ENCODE results near the gene ZG16B. TPM values are rescaled to one million over a fixed set of nuclear protein-coding genes. Genes with fewer than 3 reads are reported as not detected.

The ZG16B gene
- polyA plus RNA-seq, 2 donors, result 0.77 to 1.1 TPM

DNA sequence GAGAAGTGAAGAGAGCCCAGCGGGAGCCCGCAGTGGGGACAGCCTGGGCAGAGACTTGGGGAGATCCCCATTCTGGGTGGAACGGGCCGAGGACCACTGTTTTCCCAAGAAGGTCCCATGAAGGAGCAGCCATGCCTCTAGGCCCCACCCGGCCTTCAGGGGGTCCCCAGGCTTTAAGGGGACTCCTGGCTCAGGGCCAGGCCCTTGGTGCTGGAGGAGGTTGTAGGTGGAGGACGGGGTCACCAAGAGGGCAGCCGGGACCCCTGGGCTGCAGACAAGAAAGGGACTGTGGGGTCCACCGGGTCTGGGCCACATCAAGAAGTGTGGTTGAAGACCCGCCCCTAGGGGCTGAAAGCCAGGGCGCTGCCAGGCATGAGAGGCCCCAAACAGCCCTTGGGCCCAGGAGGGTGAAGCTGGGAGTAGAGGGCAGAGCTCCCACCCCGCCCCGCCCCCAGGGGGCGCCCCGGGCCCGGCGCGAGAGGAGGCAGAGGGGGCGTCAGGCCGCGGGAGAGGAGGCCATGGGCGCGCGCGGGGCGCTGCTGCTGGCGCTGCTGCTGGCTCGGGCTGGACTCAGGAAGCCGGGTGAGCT lies 13.3 kb upstream of the ZG16B start, which contains the start of gene PRSS21:
PRSS21 (plus strand) TSS at position 487 of the 589 bp plus-strand sequence; CDS start at position 519, 32 bp downstream.
- Histone ChIP-seq H3K4me1 (ENCODE audit: control insufficient read depth in 2 of 2, insufficient read depth in 2 of 2, low read length in 1 of 2) (peaks cover 5% of the 10 kb centered on the region in 2 donors), H3K27ac (ENCODE audit: low read depth in 2 of 2, low read length in 1 of 2) (no peak within 1 kb of the TSS), H3K36me3 (ENCODE audit: control insufficient read depth in 2 of 2, insufficient read depth in 2 of 2, low read length in 1 of 2) (no peaks in the 10 kb centered on the region), H3K4me3 (ENCODE audit: low read depth in 1 of 2, low read length in 2 of 2) (peak within 1 kb of the TSS in 1 of 2 donors; percentile 14), H3K27me3 (ENCODE audit: control insufficient read depth in 1 of 2, insufficient read depth in 2 of 2, low read length in 2 of 2) (no peaks in the 10 kb centered on the region), H3K9me3 (ENCODE audit: control insufficient read depth in 2 of 2, insufficient read depth in 1 of 2, low read depth in 1 of 2, low read length in 1 of 2) (no peaks in the 10 kb centered on the region)
- WGBS, 2 donors, result 62 to 66% methylated on average over 21 to 28 of the region's 28 CpGs

DNA sequence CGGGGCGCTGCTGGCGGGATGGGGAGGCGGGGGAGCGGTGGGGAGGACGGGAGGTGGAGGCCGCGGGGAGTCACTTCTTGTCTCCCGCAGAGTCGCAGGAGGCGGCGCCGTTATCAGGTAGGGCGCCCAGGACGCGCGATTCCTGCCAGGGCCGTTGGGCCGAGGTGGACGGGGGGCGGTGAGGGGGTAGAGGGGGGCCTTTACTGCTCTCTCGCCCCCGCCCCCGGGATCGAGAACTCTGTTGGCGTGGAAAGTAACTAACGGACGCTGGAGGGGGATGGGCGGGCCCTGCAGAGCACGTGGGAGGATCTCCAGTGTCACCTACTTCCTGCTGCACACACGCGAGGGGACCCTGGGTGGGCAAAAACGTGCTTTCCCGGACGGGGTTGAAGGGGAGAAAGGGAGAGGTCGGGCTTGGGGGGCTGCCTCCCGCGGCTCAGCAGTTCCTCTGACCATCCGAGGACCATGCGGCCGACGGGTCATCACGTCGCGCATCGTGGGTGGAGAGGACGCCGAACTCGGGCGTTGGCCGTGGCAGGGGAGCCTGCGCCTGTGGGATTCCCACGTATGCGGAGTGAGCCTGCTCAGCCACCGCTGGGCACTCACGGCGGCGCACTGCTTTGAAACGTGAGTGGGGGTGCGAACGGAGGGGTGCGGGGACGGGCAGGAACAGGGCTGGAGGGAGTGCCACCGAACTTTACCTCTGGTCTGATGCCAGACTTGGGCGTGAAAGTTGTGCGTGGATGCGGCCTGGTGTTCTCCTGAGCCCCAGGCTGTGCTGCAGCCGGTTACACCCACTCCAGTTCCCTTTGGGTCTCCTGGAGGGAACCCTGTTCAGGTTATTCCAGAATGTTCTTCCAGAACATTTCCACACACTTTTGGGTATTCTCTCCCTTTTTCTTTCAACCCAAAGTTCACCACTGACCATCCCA lies 12.5 kb upstream of the ZG16B start:
- Histone ChIP-seq H3K36me3 (ENCODE audit: control insufficient read depth in 2 of 2, insufficient read depth in 2 of 2, low read length in 1 of 2) (no peaks in the 10 kb centered on the region), H3K27ac (ENCODE audit: low read depth in 2 of 2, low read length in 1 of 2) (no peak overlapping the region), H3K9me3 (ENCODE audit: control insufficient read depth in 2 of 2, insufficient read depth in 1 of 2, low read depth in 1 of 2, low read length in 1 of 2) (no peaks in the 10 kb centered on the region), H3K4me1 (ENCODE audit: control insufficient read depth in 2 of 2, insufficient read depth in 2 of 2, low read length in 1 of 2) (no peaks in the 10 kb centered on the region), H3K27me3 (ENCODE audit: control insufficient read depth in 1 of 2, insufficient read depth in 2 of 2, low read length in 2 of 2) (no peaks in the 10 kb centered on the region), H3K4me3 (ENCODE audit: low read depth in 1 of 2, low read length in 2 of 2) (peak overlapping the region in 1 of 2 donors; percentile 14)
- WGBS, 2 donors, result 70 to 74% methylated on average over 66 to 68 of the region's 68 CpGs

DNA sequence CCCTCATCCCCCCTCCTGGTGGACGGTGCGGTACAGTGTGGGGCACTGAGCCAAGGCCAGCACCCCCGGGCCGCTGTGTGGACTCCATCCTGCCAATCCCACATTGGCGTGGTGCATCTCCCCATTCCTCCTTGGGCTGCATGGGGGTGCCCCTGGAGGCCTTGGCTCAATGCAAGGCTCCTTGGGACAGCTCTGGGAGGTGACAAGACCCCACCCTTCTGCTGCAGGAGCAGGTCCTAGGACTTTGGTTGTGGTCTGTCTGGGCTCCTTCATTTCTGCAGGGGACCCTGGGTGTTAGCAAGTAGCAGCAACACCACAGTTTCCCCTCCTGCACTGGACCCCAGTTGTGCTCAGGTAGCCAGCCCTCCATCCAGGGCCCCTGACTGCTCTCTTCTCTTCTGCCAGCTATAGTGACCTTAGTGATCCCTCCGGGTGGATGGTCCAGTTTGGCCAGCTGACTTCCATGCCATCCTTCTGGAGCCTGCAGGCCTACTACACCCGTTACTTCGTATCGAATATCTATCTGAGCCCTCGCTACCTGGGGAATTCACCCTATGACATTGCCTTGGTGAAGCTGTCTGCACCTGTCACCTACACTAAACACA lies 11.7 kb upstream of the ZG16B start:
- WGBS, 2 donors, result 76 to 78% methylated on average over 10 of the region's 10 CpGs
- Histone ChIP-seq H3K27ac (ENCODE audit: low read depth in 2 of 2, low read length in 1 of 2) (no peak overlapping the region), H3K4me3 (ENCODE audit: low read depth in 1 of 2, low read length in 2 of 2) (no peak overlapping the region), H3K27me3 (ENCODE audit: control insufficient read depth in 1 of 2, insufficient read depth in 2 of 2, low read length in 2 of 2) (no peaks in the 10 kb centered on the region), H3K4me1 (ENCODE audit: control insufficient read depth in 2 of 2, insufficient read depth in 2 of 2, low read length in 1 of 2) (no peaks in the 10 kb centered on the region), H3K9me3 (ENCODE audit: control insufficient read depth in 2 of 2, insufficient read depth in 1 of 2, low read depth in 1 of 2, low read length in 1 of 2) (no peaks in the 10 kb centered on the region), H3K36me3 (ENCODE audit: control insufficient read depth in 2 of 2, insufficient read depth in 2 of 2, low read length in 1 of 2) (no peaks in the 10 kb centered on the region)

DNA sequence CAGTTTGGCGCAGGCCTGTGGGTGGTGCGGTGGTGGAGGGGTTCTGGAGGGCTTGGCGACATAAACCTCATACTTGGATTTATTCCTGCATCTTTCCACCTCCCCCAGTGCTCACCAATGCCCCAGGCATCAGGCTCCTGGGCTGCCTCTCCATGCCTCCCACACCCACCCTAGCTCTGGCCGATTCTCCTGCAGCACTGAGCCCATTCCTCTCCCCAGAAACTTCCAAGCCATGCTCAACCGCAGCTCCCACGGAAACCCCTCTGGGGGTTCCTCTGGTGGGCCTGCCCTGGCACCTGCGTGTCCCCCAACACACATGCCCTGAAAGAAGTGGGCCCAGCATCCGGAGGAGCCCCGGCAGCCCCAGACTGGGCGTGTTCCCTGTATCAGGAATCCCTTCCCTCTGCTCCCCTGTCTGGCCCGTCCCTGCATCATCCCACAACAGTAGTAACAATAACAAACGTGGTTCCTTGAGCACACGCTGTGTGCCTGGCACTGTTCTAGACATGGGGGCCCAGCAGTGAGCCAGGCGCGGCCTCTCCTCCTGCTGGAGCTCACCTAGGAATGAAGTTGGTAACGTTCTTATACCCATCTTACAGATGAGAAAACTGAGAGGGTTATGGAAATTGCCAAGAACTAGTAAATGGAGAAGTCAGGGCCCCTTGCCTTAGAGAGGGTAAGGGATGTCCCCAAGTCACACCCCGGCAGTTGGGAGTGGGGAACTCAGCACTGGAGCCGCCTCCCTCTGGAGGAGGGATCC lies 10.7 kb upstream of the ZG16B start:
- WGBS, 2 donors, result 83 to 86% methylated on average over 18 of the region's 18 CpGs

DNA sequence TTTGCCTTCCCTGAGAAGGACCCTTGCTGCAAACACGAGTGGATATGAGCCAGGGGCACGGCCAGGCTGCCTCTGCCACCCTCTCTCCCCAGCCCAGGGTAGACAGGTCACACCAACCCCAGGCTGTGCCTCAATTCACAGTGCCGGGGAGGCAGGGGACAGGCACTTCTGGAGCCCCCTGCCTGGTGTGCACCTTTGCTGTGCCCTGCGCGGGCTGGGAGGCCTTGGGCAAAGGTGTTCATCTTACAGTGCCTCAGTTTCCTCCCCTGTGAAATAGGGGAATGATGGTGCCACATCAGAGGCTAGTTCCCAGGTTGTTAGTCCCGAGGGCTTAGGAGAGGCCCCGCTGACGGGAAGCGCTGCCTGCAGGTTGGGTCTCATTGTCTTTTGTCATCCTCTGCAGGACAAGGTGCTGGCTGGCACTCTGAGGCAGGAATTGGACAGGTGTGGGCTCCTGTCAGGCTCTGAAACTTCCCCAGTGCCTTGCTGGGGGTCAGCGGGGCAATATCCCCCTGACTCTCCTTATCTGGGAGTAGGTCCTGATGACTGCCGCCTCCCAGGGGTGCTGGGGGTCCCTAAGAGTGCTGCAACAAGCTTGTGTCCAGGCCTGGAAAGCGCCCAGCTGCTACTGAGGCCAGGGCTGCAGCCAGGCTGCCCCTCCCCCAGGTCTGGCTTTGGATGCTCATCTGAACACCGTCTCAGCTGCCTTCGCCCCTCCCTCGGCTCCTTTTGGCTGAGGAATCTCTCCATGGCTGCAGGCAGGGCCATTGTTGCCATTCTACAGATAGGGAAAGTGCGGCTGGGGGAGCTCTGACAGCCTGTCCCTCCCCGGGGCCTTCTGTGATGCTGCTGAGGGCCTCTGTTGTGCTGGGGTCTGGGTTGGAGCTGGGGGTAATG lies 9.9 kb upstream of the ZG16B start:
- Histone ChIP-seq H3K27ac (ENCODE audit: low read depth in 2 of 2, low read length in 1 of 2) (no peak overlapping the region), H3K27me3 (ENCODE audit: control insufficient read depth in 1 of 2, insufficient read depth in 2 of 2, low read length in 2 of 2) (no peaks in the 10 kb centered on the region), H3K4me1 (ENCODE audit: control insufficient read depth in 2 of 2, insufficient read depth in 2 of 2, low read length in 1 of 2) (no peaks in the 10 kb centered on the region), H3K36me3 (ENCODE audit: control insufficient read depth in 2 of 2, insufficient read depth in 2 of 2, low read length in 1 of 2) (no peaks in the 10 kb centered on the region), H3K9me3 (ENCODE audit: control insufficient read depth in 2 of 2, insufficient read depth in 1 of 2, low read depth in 1 of 2, low read length in 1 of 2) (no peaks in the 10 kb centered on the region), H3K4me3 (ENCODE audit: low read depth in 1 of 2, low read length in 2 of 2) (no peak overlapping the region)
- 68 to 72% methylated on average over 17 of the region's 17 CpGs for WGBS, 2 donors

More for the DNA sequence above, 10.7 kb upstream of the ZG16B start:
- Histone ChIP-seq H3K27ac (ENCODE audit: low read depth in 2 of 2, low read length in 1 of 2) (no peak overlapping the region), H3K4me1 (ENCODE audit: control insufficient read depth in 2 of 2, insufficient read depth in 2 of 2, low read length in 1 of 2) (no peaks in the 10 kb centered on the region), H3K9me3 (ENCODE audit: control insufficient read depth in 2 of 2, insufficient read depth in 1 of 2, low read depth in 1 of 2, low read length in 1 of 2) (no peaks in the 10 kb centered on the region), H3K27me3 (ENCODE audit: control insufficient read depth in 1 of 2, insufficient read depth in 2 of 2, low read length in 2 of 2) (no peaks in the 10 kb centered on the region), H3K36me3 (ENCODE audit: control insufficient read depth in 2 of 2, insufficient read depth in 2 of 2, low read length in 1 of 2) (no peaks in the 10 kb centered on the region), H3K4me3 (ENCODE audit: low read depth in 1 of 2, low read length in 2 of 2) (no peak overlapping the region)

DNA sequence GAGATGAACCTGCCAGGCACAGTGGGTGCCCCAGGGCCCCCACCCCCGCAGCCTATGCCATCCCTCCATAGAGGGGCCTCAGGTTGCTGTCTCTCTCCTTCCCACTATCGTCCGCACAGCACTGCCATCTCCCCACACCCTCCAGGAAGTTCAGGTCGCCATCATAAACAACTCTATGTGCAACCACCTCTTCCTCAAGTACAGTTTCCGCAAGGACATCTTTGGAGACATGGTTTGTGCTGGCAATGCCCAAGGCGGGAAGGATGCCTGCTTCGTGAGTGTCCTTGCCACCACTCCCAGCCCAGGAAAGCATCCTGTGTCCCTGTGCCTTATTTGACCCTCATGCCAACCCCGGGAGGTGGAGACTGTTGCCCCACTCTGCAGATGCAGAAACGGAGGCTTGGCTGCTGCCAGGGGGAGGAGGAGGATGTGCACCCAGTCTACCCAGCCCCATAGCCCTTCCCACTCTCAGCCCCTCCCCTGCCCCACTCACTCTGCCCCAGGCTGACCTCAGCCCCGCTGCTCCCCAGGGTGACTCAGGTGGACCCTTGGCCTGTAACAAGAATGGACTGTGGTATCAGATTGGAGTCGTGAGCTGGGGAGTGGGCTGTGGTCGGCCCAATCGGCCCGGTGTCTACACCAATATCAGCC lies 9.1 kb upstream of the ZG16B start:
- no peaks in the 10 kb centered on the region for H3K9me3 ChIP-seq (ENCODE audit: control insufficient read depth in 2 of 2, insufficient read depth in 1 of 2, low read depth in 1 of 2, low read length in 1 of 2)
- H3K27ac ChIP-seq (ENCODE audit: low read depth in 2 of 2, low read length in 1 of 2), result no peak overlapping the region
- WGBS, 2 donors, result 73 to 76% methylated on average over 14 of the region's 14 CpGs
- H3K36me3 ChIP-seq (ENCODE audit: control insufficient read depth in 2 of 2, insufficient read depth in 2 of 2, low read length in 1 of 2), result no peaks in the 10 kb centered on the region
- no peaks in the 10 kb centered on the region for H3K27me3 ChIP-seq (ENCODE audit: control insufficient read depth in 1 of 2, insufficient read depth in 2 of 2, low read length in 2 of 2)
- no peaks in the 10 kb centered on the region for H3K4me1 ChIP-seq (ENCODE audit: control insufficient read depth in 2 of 2, insufficient read depth in 2 of 2, low read length in 1 of 2)
- H3K4me3 ChIP-seq (ENCODE audit: low read depth in 1 of 2, low read length in 2 of 2), result no peak overlapping the region

DNA sequence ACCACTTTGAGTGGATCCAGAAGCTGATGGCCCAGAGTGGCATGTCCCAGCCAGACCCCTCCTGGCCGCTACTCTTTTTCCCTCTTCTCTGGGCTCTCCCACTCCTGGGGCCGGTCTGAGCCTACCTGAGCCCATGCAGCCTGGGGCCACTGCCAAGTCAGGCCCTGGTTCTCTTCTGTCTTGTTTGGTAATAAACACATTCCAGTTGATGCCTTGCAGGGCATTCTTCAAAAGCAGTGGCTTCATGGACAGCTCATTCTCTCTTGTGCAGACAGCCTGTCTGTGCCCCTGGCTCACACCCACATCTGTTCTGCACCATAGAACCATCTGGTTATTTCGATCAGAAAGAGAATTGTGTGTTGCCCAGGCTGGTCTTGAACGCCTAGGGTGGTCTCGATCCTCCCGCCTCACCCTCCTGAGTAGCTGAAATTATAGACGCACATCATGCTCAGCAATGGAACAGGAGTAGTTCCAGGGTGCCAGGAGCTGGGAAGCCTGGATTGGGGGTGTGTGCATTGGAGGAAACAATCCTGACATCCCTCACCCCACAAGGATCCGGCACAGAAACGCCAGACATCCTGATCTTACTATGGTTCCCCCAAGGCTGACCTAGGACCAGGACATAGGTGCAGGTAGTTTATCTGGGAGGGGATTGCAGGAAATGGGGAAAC lies 8.5 kb upstream of the ZG16B start:
- H3K27me3 ChIP-seq (ENCODE audit: control insufficient read depth in 1 of 2, insufficient read depth in 2 of 2, low read length in 2 of 2), result no peaks in the 10 kb centered on the region
- no peaks in the 10 kb centered on the region for H3K36me3 ChIP-seq (ENCODE audit: control insufficient read depth in 2 of 2, insufficient read depth in 2 of 2, low read length in 1 of 2)
- no peaks in the 10 kb centered on the region for H3K4me1 ChIP-seq (ENCODE audit: control insufficient read depth in 2 of 2, insufficient read depth in 2 of 2, low read length in 1 of 2)
- no peak overlapping the region for H3K27ac ChIP-seq (ENCODE audit: low read depth in 2 of 2, low read length in 1 of 2)
- WGBS, 2 donors, result 81 to 82% methylated on average over 9 of the region's 9 CpGs
- no peaks in the 10 kb centered on the region for H3K9me3 ChIP-seq (ENCODE audit: control insufficient read depth in 2 of 2, insufficient read depth in 1 of 2, low read depth in 1 of 2, low read length in 1 of 2)
- H3K4me3 ChIP-seq (ENCODE audit: low read depth in 1 of 2, low read length in 2 of 2), result no peak overlapping the region

DNA sequence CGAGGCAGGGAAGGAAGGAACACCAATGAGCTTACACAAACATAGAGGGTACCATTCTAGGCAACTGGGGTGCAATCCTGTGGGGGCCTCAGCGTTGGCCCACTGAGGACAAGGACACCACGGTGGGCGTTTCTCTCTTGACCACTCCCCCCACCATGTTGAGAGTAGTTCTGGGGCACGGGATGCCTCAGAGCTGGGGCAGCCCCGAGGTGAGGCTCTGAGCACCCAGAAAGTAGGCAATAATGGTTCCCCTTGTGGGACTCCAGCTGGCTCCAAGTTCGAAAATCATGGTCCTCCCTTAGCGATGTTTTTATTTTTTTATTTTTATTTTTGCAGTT lies 8.0 kb upstream of the ZG16B start:
- H3K27ac ChIP-seq (ENCODE audit: low read depth in 2 of 2, low read length in 1 of 2), result no peak overlapping the region
- H3K36me3 ChIP-seq (ENCODE audit: control insufficient read depth in 2 of 2, insufficient read depth in 2 of 2, low read length in 1 of 2), result no peaks in the 10 kb centered on the region
- no peak overlapping the region for H3K4me3 ChIP-seq (ENCODE audit: low read depth in 1 of 2, low read length in 2 of 2)
- 70% methylated on average over 8 of the region's 8 CpGs for WGBS, 2 donors
- H3K27me3 ChIP-seq (ENCODE audit: control insufficient read depth in 1 of 2, insufficient read depth in 2 of 2, low read length in 2 of 2), result no peaks in the 10 kb centered on the region
- no peaks in the 10 kb centered on the region for H3K9me3 ChIP-seq (ENCODE audit: control insufficient read depth in 2 of 2, insufficient read depth in 1 of 2, low read depth in 1 of 2, low read length in 1 of 2)
- H3K4me1 ChIP-seq (ENCODE audit: control insufficient read depth in 2 of 2, insufficient read depth in 2 of 2, low read length in 1 of 2), result no peaks in the 10 kb centered on the region
